Choroid plexus epithelial cell (primary cell): ENCODE results near the gene PRKN.

Experiments
- DNase-seq: peaks from one replicate; pipeline ENCODE4 v3.0.0-alpha.2; 2010; ENCODE audit warnings: low read depth
- H3K4me3 ChIP-seq: 2 replicates; pipeline ENCODE4 v1.5.1; 2011; ENCODE audit warnings: low read depth, mild to moderate bottlenecking, control low read depth, low read length, moderate library complexity
- TF ChIP-seq, protein P1 (sequence below): conservative IDR thresholded peaks from 2 replicates; pipeline ENCODE4 v1.5.1; 2011; ENCODE audit warnings: low read depth, mild to moderate bottlenecking, control low read depth, inconsistent platforms, low read length, moderate library complexity

PRKN gene

DNA sequence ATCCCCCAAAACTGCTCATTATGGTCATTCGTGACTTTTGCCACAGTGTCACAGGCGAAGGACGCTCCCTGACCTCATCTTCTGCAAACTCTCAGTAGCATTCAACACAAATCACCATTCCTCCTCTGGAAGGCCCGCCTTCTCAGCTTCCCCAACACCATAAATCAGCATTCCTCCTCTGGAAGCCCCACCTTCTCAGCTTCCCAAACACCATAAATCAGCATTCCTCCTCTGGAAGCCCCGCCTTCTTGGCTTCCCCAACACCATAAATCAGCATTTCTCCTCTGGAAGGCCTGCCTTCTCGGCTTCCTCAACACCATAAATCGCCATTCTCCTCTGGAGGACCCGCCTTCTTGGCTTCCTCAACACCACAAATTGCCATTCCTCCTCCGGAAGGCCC lies 1165.7 kb downstream of the PRKN start:
- H3K4me3 ChIP-seq = no peak overlapping the region
- TF ChIP-seq, protein P1, sequence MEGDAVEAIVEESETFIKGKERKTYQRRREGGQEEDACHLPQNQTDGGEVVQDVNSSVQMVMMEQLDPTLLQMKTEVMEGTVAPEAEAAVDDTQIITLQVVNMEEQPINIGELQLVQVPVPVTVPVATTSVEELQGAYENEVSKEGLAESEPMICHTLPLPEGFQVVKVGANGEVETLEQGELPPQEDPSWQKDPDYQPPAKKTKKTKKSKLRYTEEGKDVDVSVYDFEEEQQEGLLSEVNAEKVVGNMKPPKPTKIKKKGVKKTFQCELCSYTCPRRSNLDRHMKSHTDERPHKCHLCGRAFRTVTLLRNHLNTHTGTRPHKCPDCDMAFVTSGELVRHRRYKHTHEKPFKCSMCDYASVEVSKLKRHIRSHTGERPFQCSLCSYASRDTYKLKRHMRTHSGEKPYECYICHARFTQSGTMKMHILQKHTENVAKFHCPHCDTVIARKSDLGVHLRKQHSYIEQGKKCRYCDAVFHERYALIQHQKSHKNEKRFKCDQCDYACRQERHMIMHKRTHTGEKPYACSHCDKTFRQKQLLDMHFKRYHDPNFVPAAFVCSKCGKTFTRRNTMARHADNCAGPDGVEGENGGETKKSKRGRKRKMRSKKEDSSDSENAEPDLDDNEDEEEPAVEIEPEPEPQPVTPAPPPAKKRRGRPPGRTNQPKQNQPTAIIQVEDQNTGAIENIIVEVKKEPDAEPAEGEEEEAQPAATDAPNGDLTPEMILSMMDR = no peak
- DNase-seq = no peak

DNA sequence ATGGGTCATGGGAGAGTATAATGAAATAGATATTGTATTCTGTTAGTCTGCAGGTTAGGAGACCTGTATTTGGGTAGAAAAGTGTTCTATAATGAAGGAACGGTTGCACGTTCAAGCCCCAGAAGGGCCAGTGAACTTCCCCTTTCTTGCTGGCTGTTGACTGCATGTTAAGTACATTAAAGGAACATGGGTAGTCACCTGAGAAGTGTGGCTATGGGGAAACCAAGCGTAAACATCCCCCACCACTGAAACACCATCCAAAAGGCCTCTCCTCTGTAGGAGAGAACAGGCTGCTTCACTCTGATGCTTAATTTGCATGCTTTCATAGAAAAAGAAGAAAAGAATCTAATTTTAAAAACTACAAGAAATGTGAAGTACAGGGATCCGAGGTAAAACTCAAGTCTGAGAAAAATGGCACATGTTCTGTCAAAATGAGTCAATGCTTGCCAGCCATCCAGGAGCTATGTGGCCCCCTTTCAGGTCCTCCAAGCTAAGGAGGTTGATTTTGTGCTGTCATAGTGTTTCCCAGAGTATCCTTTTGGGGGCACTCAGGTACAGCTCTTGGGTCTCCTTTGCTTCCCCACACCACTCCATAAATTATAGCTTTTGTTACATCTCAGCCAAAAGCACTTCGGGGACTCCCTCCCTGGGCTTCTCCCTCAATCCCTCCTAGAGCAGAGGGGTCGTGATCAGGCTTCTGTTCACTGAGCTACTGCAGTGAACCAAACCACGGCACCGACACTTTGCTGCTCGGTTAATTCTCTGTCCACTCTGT lies 1170.0 kb downstream of the PRKN start:
- DNase-seq = no peak
- TF ChIP-seq, protein P1 = no peak
- H3K4me3 ChIP-seq = no peak overlapping the region

DNA sequence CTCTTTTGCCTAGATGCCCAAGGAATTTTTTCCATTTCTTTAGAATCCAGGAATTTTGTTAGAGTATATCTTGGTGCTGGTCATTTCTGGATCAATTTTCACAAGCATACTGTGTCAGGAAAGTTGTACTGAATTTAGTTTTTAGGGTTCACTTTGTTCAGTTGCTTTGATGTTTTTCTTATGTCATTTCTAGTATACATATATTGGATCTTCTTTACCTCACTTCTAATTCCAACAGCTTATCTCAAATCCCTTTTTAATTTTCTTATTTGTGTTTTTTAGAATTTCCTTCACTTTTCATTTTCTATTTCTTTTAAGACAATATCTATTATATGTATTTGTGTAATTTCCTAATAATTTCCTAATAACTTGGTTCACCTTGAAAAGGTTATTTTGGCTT lies 1172.7 kb downstream of the PRKN start:
- DNase-seq = no peak
- H3K4me3 ChIP-seq = no peak overlapping the region
- TF ChIP-seq, protein P1 = no peak

- TF ChIP-seq, protein P1 = no peak
- DNase-seq = peak; percentile 5
Observed at GRCh38 chr6:161549977-161550655, 1177.5 kb downstream of the PRKN start.

GRCh38 chr6:161548713-161549296 lies 1178.8 kb downstream of the PRKN start:
- DNase-seq = no peak
- TF ChIP-seq, protein P1 = no peak
- no peak overlapping the region for H3K4me3 ChIP-seq

More at GRCh38 chr6:161549977-161550655, 1177.5 kb downstream of the PRKN start:
- H3K4me3 ChIP-seq = no peak overlapping the region

GRCh38 chr6:161547617-161548016 lies 1179.9 kb downstream of the PRKN start:
- TF ChIP-seq, protein P1 = no peak
- DNase-seq = peak; percentile 2
- H3K4me3 ChIP-seq = no peak overlapping the region
